Measurements from ENCODE around the gene SLC6A4. TPM values are rescaled to one million over a fixed set of nuclear protein-coding genes. Genes with fewer than 3 reads are reported as not detected.

Gene SLC6A4
- total and polyA plus RNA-seq, 4 donors = 0.05 to 0.70 TPM; not detected in 2

GRCh38 chr17:30153463-30153862, 82.0 kb downstream of the SLC6A4 start:
- TF ChIP-seq RAD21 (IDR thresholded peaks at IDR 0.05) = no peak
- TF ChIP-seq REST (IDR thresholded peaks at IDR 0.05) = no peak
- TF ChIP-seq, protein P1, sequence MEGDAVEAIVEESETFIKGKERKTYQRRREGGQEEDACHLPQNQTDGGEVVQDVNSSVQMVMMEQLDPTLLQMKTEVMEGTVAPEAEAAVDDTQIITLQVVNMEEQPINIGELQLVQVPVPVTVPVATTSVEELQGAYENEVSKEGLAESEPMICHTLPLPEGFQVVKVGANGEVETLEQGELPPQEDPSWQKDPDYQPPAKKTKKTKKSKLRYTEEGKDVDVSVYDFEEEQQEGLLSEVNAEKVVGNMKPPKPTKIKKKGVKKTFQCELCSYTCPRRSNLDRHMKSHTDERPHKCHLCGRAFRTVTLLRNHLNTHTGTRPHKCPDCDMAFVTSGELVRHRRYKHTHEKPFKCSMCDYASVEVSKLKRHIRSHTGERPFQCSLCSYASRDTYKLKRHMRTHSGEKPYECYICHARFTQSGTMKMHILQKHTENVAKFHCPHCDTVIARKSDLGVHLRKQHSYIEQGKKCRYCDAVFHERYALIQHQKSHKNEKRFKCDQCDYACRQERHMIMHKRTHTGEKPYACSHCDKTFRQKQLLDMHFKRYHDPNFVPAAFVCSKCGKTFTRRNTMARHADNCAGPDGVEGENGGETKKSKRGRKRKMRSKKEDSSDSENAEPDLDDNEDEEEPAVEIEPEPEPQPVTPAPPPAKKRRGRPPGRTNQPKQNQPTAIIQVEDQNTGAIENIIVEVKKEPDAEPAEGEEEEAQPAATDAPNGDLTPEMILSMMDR (IDR thresholded peaks at IDR 0.05; ENCODE audit: low read depth, low read length, missing input control) = no peak
- TF ChIP-seq MAX (IDR thresholded peaks at IDR 0.05) = no peak
- no peak for TF ChIP-seq YY1 (IDR thresholded peaks at IDR 0.05)
- TF ChIP-seq NR2F2 (IDR thresholded peaks at IDR 0.05) = no peak
- no peak for TF ChIP-seq RXRA (IDR thresholded peaks at IDR 0.05)
- no peak for TF ChIP-seq TAF1 (conservative IDR thresholded peaks at IDR 0.05)
- TF ChIP-seq FOXA2 (IDR thresholded peaks at IDR 0.05) = no peak
- no peak for TF ChIP-seq HNF4G (IDR thresholded peaks at IDR 0.05)
- no peak for TF ChIP-seq FOXA1 (IDR thresholded peaks at IDR 0.05)
- TF ChIP-seq HNF4A (conservative IDR thresholded peaks at IDR 0.05) = no peak
- no peak for TF ChIP-seq EGR1 (IDR thresholded peaks at IDR 0.05; ENCODE audit: low read depth in 2 of 2)
- H3K27me3 ChIP-seq (ENCODE audit: control insufficient read depth in 4 of 4, insufficient read depth in 4 of 4, low read length in 3 of 4) = no peaks in the 10 kb centered on the region
- H3K36me3 ChIP-seq (ENCODE audit: control insufficient read depth in 4 of 4, insufficient read depth in 3 of 4, low read depth in 1 of 4, low read length in 3 of 4) = peaks cover 0 to 2% (median under 1%) of the 10 kb centered on the region in 4 donors
- no peak overlapping the region for H3K27ac ChIP-seq (ENCODE audit: low read depth in 1 of 2, low read length in 2 of 2)
- no peaks in the 10 kb centered on the region for H3K4me1 ChIP-seq (ENCODE audit: control insufficient read depth in 4 of 4, insufficient read depth in 4 of 4, low read length in 3 of 4)
- DNase-seq (ENCODE audit: low spot score) = no peak
- no peak overlapping the region for H3K4me3 ChIP-seq (ENCODE audit: low read depth in 1 of 3, low read length in 3 of 3)
- H3K9ac ChIP-seq (ENCODE audit: low read depth in 1 of 2, low read length in 2 of 2) = no peak overlapping the region
- H3K9me3 ChIP-seq (ENCODE audit: control insufficient read depth in 4 of 4, low read length in 3 of 4) = no peaks in the 10 kb centered on the region

DNA sequence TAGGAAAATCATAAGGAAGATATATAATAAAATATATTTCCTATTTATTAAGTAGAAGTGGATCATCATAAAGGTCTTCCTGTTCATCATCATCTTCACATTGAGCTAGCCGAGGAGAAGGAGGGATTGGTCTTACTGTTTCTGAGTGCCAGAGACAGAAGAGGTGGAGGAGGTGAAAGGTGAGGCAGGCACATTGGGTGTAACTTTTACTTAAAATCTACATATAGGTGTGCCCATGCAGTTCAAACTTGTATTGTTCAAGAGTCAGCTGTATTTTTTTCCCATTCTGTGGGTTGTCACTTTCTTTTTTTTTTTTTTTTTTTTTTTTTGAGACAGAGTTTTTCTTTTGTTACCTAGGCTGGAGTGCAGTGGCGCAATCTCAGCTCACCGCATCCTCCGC, 84.0 kb downstream of the SLC6A4 start:
- Histone ChIP-seq H3K27me3 (ENCODE audit: control insufficient read depth in 4 of 4, insufficient read depth in 4 of 4, low read length in 3 of 4) (no peaks in the 10 kb centered on the region), H3K4me1 (ENCODE audit: control insufficient read depth in 4 of 4, insufficient read depth in 4 of 4, low read length in 3 of 4) (peaks cover 0 to 2% (median 0%) of the 10 kb centered on the region in 4 donors), H3K27ac (ENCODE audit: low read depth in 1 of 2, low read length in 2 of 2) (no peak overlapping the region), H3K9me3 (ENCODE audit: control insufficient read depth in 4 of 4, low read length in 3 of 4) (no peaks in the 10 kb centered on the region), H3K4me3 (ENCODE audit: low read depth in 1 of 3, low read length in 3 of 3) (no peak overlapping the region), H3K9ac (ENCODE audit: low read depth in 1 of 2, low read length in 2 of 2) (no peak overlapping the region), H3K36me3 (ENCODE audit: control insufficient read depth in 4 of 4, insufficient read depth in 3 of 4, low read depth in 1 of 4, low read length in 3 of 4) (peaks cover 0 to 2% (median 0%) of the 10 kb centered on the region in 4 donors)
- no peak for DNase-seq (ENCODE audit: low spot score)
- WGBS = 98% methylated on average over 4 of the region's 4 CpGs
- no peak for TF ChIP-seq JUND (IDR thresholded peaks at IDR 0.05)
- TF ChIP-seq RXRA (IDR thresholded peaks at IDR 0.05) = no peak
- no peak for TF ChIP-seq REST (IDR thresholded peaks at IDR 0.05)
- TF ChIP-seq, protein P2, sequence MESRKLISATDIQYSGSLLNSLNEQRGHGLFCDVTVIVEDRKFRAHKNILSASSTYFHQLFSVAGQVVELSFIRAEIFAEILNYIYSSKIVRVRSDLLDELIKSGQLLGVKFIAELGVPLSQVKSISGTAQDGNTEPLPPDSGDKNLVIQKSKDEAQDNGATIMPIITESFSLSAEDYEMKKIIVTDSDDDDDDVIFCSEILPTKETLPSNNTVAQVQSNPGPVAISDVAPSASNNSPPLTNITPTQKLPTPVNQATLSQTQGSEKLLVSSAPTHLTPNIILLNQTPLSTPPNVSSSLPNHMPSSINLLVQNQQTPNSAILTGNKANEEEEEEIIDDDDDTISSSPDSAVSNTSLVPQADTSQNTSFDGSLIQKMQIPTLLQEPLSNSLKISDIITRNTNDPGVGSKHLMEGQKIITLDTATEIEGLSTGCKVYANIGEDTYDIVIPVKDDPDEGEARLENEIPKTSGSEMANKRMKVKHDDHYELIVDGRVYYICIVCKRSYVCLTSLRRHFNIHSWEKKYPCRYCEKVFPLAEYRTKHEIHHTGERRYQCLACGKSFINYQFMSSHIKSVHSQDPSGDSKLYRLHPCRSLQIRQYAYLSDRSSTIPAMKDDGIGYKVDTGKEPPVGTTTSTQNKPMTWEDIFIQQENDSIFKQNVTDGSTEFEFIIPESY (IDR thresholded peaks at IDR 0.05) = no peak
- TF ChIP-seq HNF4G (IDR thresholded peaks at IDR 0.05) = no peak
- no peak for TF ChIP-seq ATF3 (IDR thresholded peaks at IDR 0.05)
- TF ChIP-seq MAX (IDR thresholded peaks at IDR 0.05) = no peak
- TF ChIP-seq GABPA (IDR thresholded peaks at IDR 0.05 in 1 of 2, conservative IDR thresholded peaks at IDR 0.05 in 1 of 2) = no peak
- no peak for TF ChIP-seq NR2F2 (IDR thresholded peaks at IDR 0.05)
- TF ChIP-seq EGR1 (IDR thresholded peaks at IDR 0.05; ENCODE audit: low read depth in 2 of 2) = no peak
- TF ChIP-seq FOXA1 (IDR thresholded peaks at IDR 0.05) = no peak
- TF ChIP-seq, protein P1 (IDR thresholded peaks at IDR 0.05; ENCODE audit: low read depth, low read length, missing input control) = no peak
- TF ChIP-seq SP1 (IDR thresholded peaks at IDR 0.05) = no peak
- TF ChIP-seq YY1 (IDR thresholded peaks at IDR 0.05) = no peak
- no peak for TF ChIP-seq FOXA2 (IDR thresholded peaks at IDR 0.05)

All from liver (tissue), 9 donors.